Ascending aorta (tissue), 2 donors: ENCODE measurements around the gene JPH3. TPM values are rescaled to one million over a fixed set of nuclear protein-coding genes. Genes with fewer than 3 reads are reported as not detected.

Source experiments
- DNase-seq, 2 donors: peaks; one replicate each; pipeline ENCODE4 v3.0.0-alpha.2; 2019; ENCODE audit warnings: low spot score in 2 of 2
- H3K27ac ChIP-seq, 2 donors: fragments of 200-600 bp; sonication (generic); one replicate each; pipeline ENCODE4 v1.5.1; 2016 to 2017; ENCODE audit warnings: mild to moderate bottlenecking in 1 of 2
- H3K27me3 ChIP-seq: fragments of 200-600 bp; sonication (generic); one replicate; pipeline ENCODE4 v1.5.1; 2017
- H3K36me3 ChIP-seq, 2 donors: fragments of 200-600 bp; sonication (generic); one replicate each; pipeline ENCODE4 v1.5.1; 2016
- H3K4me1 ChIP-seq, 2 donors: fragments of 200-600 bp; sonication (generic); one replicate each; pipeline ENCODE4 v1.5.1; 2016 to 2017; ENCODE audit warnings: mild to moderate bottlenecking in 1 of 2
- H3K4me3 ChIP-seq, 2 donors: fragments of 200-600 bp; sonication (generic); one replicate each; pipeline ENCODE4 v1.5.1; 2016 to 2017; ENCODE audit warnings: mild to moderate bottlenecking in 1 of 2
- H3K9me3 ChIP-seq, 2 donors: fragments of 200-600 bp; sonication (generic); one replicate each; pipeline ENCODE4 v1.5.1; 2016
- CTCF ChIP-seq, 3 experiments: fragments of 200-600 bp in 2 of 3; fragments of 450-650 bp in 1 of 3; sonication (generic) in 2 of 3; IDR thresholded peaks; one replicate each; pipeline ENCODE4 v1.5.1; 2016 to 2019; ENCODE audit warnings: antibody characterized with exemption in 3 of 3, mild to moderate bottlenecking in 1 of 3, moderate library complexity in 1 of 3
- intact Hi-C: fragments of 100-400 bp; cut with DNase I; formaldehyde crosslinking; loops from one replicate; pipeline ENCODE4 v1.15.1; 2023
- total RNA-seq: library from RNA; depleted of rRNA; stranded (reverse); fragments of >200 nt; gene quantifications from one replicate; pipeline ENCODE4 v1.1.0, GENCODE V29; 2016

JPH3 gene
- total RNA-seq, 1 donor from 2014 or later, result not detected

DNA sequence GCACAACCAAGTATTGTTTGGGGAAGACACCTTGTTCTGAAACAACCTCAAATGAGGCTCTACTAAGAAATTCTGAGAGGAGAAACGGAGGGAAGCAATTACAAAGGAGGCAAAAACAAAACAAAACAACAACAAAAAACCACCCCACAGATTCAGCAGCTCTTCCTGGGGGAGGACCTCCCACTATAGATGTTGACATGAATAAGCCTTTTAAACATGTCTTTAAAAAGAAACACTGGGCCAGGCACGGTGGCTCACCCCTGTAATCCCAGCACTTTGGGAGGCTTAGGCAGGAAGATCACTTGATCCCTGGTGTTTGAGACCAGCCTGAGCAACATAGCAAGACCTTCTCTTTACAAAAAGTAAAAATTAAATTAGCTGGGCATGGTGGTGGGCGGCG, 22.6 kb upstream of the JPH3 start:
- H3K27ac ChIP-seq, result no peak overlapping the region
- no peak for DNase-seq
- no peak overlapping the region for H3K4me3 ChIP-seq
- H3K27me3 ChIP-seq, result no peaks in the 10 kb centered on the region
- TF ChIP-seq CTCF (IDR thresholded peaks at IDR 0.05), result no peak
- no peaks in the 10 kb centered on the region for H3K9me3 ChIP-seq
- intact Hi-C loops, result loop anchor here (2.0 to 5.0 kb wide), 3 partner anchors 37 to 1022 kb away; partner anchors contain the start of gene MTHFSD
- no peaks in the 10 kb centered on the region for H3K36me3 ChIP-seq
- H3K4me1 ChIP-seq, result peaks cover 10 to 21% of the 10 kb centered on the region in 2 donors

GRCh38 chr16:87580855-87581261, 21.4 kb upstream of the JPH3 start:
- intact Hi-C loops, result loop anchor here (2.0 to 5.0 kb wide), 3 partner anchors 39 to 1024 kb away; partner anchors contain the start of gene MTHFSD
- peak overlapping the region in 1 of 2 donors; percentile 98 for H3K27ac ChIP-seq
- no peak for TF ChIP-seq CTCF (IDR thresholded peaks at IDR 0.05)
- H3K4me1 ChIP-seq, result peaks cover 10 to 21% of the 10 kb centered on the region in 2 donors
- no peak for DNase-seq
- no peaks in the 10 kb centered on the region for H3K36me3 ChIP-seq
- no peaks in the 10 kb centered on the region for H3K9me3 ChIP-seq
- H3K27me3 ChIP-seq, result no peaks in the 10 kb centered on the region
- H3K4me3 ChIP-seq, result no peak overlapping the region

GRCh38 chr16:87581857-87582215, 20.5 kb upstream of the JPH3 start:
- H3K9me3 ChIP-seq, result no peaks in the 10 kb centered on the region
- peak; percentile 75 to 95 for DNase-seq
- H3K36me3 ChIP-seq, result no peaks in the 10 kb centered on the region
- peaks cover 10 to 21% of the 10 kb centered on the region in 2 donors for H3K4me1 ChIP-seq
- peak overlapping the region; percentile 97 to 98 for H3K27ac ChIP-seq
- H3K4me3 ChIP-seq, result peak overlapping the region; percentile 29 to 52
- no peaks in the 10 kb centered on the region for H3K27me3 ChIP-seq
- intact Hi-C loops, result loop anchor here (1.0 to 5.0 kb wide), 4 partner anchors 40 to 1025 kb away; partner anchors contain the start of gene MTHFSD
- TF ChIP-seq CTCF (IDR thresholded peaks at IDR 0.05), result no peak

- peak overlapping the region; percentile 97 to 98 for H3K27ac ChIP-seq
- peak overlapping the region; percentile 29 to 52 for H3K4me3 ChIP-seq
- H3K4me1 ChIP-seq, result peaks cover 10 to 21% of the 10 kb centered on the region in 2 donors
- H3K36me3 ChIP-seq, result no peaks in the 10 kb centered on the region
- H3K9me3 ChIP-seq, result no peaks in the 10 kb centered on the region
- H3K27me3 ChIP-seq, result no peaks in the 10 kb centered on the region
- TF ChIP-seq CTCF (IDR thresholded peaks at IDR 0.05), result no peak
- intact Hi-C loops, result loop anchor here (1.0 to 5.0 kb wide), 3 partner anchors 40 to 1025 kb away; partner anchors contain the start of gene MTHFSD
- DNase-seq, result peak; percentile 49 to 86
Measured at GRCh38 chr16:87582216-87582965, 19.9 kb upstream of the JPH3 start.

DNA sequence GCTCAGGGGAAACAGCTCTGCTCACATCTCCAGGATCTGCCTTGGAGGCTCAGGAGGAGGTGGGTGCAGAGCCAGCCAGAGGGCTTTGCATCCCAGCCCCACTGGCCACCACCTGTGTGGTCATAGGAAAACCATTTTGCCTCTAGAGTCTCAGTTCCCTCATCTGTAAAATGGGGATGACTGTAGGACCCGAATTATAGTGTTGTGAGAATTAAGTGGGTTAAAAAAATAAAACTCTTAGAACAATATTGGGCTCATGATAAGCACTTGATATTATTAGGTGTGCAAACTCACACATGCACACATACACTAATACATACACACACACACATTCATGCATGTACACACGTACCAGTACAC, 19.4 kb upstream of the JPH3 start:
- H3K36me3 ChIP-seq, result no peaks in the 10 kb centered on the region
- no peaks in the 10 kb centered on the region for H3K27me3 ChIP-seq
- H3K27ac ChIP-seq, result peak overlapping the region; percentile 97 to 98
- intact Hi-C loops, result loop anchor here (1.0 to 5.0 kb wide), 3 partner anchors 41 to 1026 kb away; partner anchors contain the start of gene MTHFSD
- H3K4me1 ChIP-seq, result peaks cover 10 to 21% of the 10 kb centered on the region in 2 donors
- no peaks in the 10 kb centered on the region for H3K9me3 ChIP-seq
- no peak for DNase-seq
- H3K4me3 ChIP-seq, result peak overlapping the region in 1 of 2 donors; percentile 52
- TF ChIP-seq CTCF (IDR thresholded peaks at IDR 0.05), result no peak
